Neutrophil (primary cell): ENCODE measurements around the gene PNO1.

Experiments used
- H3K27ac ChIP-seq: fragments of 200-600 bp; sonication (generic); 2 replicates; pipeline ENCODE4 v1.5.1; 2016; ENCODE audit warnings: mild to moderate bottlenecking, moderate library complexity
- H3K27me3 ChIP-seq: fragments of 200-600 bp; sonication (generic); 2 replicates; pipeline ENCODE4 v1.6.0; 2016; ENCODE audit warnings: mild to moderate bottlenecking
- H3K36me3 ChIP-seq: fragments of 200-600 bp; sonication (generic); 2 replicates; pipeline ENCODE4 v1.5.1; 2017
- H3K4me1 ChIP-seq, 2 experiments: fragments of 200-600 bp in 1 of 2; sonication (generic) in 1 of 2; 1 replicate in 1 of 2; 2 replicates in 1 of 2; pipeline versions ENCODE4 v1.5.1 to v1.6.1; 2013 to 2016; ENCODE audit warnings: low read depth in 1 of 2, low read length in 1 of 2, mild to moderate bottlenecking in 1 of 2, moderate library complexity in 1 of 2; ENCODE audit not compliant: control insufficient read depth in 1 of 2, insufficient read depth in 1 of 2
- H3K4me3 ChIP-seq, 2 experiments: fragments of 200-600 bp in 1 of 2; sonication (generic) in 1 of 2; 1 replicate in 1 of 2; 2 replicates in 1 of 2; pipeline ENCODE4 v1.5.1; 2013 to 2016; ENCODE audit warnings: low read depth in 1 of 2, low read length in 1 of 2, mild to moderate bottlenecking in 1 of 2, moderate library complexity in 1 of 2
- H3K9me3 ChIP-seq: fragments of 200-600 bp; sonication (generic); 2 replicates; pipeline ENCODE4 v1.5.1; 2016
- TF ChIP-seq, protein P1 (sequence below): fragments of 200-600 bp; sonication (generic); IDR thresholded peaks from 2 replicates; pipeline ENCODE4 v1.5.1; 2016; ENCODE audit warnings: antibody characterized with exemption

The PNO1 gene

GRCh38 chr2:68119504-68119903 lies 38.2 kb upstream of the PNO1 start:
- H3K27me3 ChIP-seq: no peaks in the 10 kb centered on the region
- H3K4me3 ChIP-seq: no peak overlapping the region
- H3K4me1 ChIP-seq: peaks cover 14 to 26% of the 10 kb centered on the region in 2 experiments
- TF ChIP-seq, protein P1, sequence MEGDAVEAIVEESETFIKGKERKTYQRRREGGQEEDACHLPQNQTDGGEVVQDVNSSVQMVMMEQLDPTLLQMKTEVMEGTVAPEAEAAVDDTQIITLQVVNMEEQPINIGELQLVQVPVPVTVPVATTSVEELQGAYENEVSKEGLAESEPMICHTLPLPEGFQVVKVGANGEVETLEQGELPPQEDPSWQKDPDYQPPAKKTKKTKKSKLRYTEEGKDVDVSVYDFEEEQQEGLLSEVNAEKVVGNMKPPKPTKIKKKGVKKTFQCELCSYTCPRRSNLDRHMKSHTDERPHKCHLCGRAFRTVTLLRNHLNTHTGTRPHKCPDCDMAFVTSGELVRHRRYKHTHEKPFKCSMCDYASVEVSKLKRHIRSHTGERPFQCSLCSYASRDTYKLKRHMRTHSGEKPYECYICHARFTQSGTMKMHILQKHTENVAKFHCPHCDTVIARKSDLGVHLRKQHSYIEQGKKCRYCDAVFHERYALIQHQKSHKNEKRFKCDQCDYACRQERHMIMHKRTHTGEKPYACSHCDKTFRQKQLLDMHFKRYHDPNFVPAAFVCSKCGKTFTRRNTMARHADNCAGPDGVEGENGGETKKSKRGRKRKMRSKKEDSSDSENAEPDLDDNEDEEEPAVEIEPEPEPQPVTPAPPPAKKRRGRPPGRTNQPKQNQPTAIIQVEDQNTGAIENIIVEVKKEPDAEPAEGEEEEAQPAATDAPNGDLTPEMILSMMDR: no peak
- H3K36me3 ChIP-seq: no peaks in the 10 kb centered on the region
- H3K9me3 ChIP-seq: no peaks in the 10 kb centered on the region
- no peak overlapping the region for H3K27ac ChIP-seq

GRCh38 chr2:68121873-68122679 lies 35.6 kb upstream of the PNO1 start:
- Histone ChIP-seq H3K27me3 (no peaks in the 10 kb centered on the region), H3K4me3 (no peak overlapping the region), H3K4me1 (peaks cover 16 to 35% of the 10 kb centered on the region in 2 experiments), H3K27ac (no peak overlapping the region), H3K9me3 (no peaks in the 10 kb centered on the region), H3K36me3 (no peaks in the 10 kb centered on the region)
- TF ChIP-seq, protein P1: peak; percentile 97

- H3K27ac ChIP-seq: no peak overlapping the region
- H3K4me1 ChIP-seq: peaks cover 15 to 35% of the 10 kb centered on the region in 2 experiments
- no peak overlapping the region for H3K4me3 ChIP-seq
- H3K36me3 ChIP-seq: no peaks in the 10 kb centered on the region
- no peaks in the 10 kb centered on the region for H3K9me3 ChIP-seq
- TF ChIP-seq, protein P1: no peak
- H3K27me3 ChIP-seq: no peaks in the 10 kb centered on the region
Measured at GRCh38 chr2:68122680-68122964, 35.1 kb upstream of the PNO1 start.

DNA sequence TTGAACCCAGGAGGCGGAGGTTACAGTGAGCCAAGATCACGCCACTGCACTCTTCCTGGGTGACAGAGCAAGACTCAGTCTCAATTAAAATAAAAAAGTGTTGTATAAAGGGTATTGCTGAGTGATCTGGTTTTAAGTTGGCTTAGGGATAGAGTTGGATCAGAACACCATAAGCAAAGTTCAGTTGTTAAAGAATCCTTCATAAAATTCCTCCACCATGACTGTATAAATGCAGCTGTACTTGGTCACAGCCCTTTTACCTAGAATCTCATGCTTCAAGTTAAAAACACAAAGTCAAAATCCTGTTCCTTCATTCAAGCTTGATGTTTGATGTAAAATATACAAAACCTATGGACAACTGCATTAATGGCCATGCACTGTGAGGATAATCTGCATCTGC lies 33.4 kb upstream of the PNO1 start:
- Histone ChIP-seq H3K36me3 (no peaks in the 10 kb centered on the region), H3K9me3 (no peaks in the 10 kb centered on the region), H3K27ac (no peak overlapping the region), H3K4me1 (peaks cover 15 to 35% of the 10 kb centered on the region in 2 experiments), H3K4me3 (no peak overlapping the region), H3K27me3 (no peaks in the 10 kb centered on the region)
- TF ChIP-seq, protein P1: no peak

DNA sequence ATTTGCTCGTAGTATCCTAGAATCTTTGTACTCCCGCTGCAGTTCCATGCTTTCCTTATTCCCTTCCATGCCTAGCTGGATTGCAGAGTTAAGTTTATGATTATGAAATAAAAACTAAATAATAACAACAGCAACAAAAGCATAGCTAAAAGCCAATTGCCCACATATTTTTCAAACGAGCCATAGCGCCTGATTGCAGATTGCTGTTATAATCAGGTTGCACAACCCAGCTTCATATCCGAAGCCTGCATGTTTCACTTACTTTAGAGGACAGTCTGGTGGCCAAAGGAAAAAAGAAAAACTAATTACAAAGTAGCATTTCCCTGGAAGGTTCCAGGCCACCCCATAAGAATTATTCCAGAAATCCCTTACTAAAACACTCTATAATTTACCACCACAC lies 31.9 kb upstream of the PNO1 start:
- Histone ChIP-seq H3K9me3 (no peaks in the 10 kb centered on the region), H3K27me3 (no peaks in the 10 kb centered on the region), H3K4me1 (peaks cover 13 to 35% of the 10 kb centered on the region in 2 experiments), H3K27ac (no peak overlapping the region), H3K36me3 (no peaks in the 10 kb centered on the region), H3K4me3 (no peak overlapping the region)
- TF ChIP-seq, protein P1: no peak
